22Rv1 (cell line): ENCODE results near the gene LNP1.
"Not testable (repeated sequence)": the region's sequence is repeated elsewhere in the genome, so short reads cannot be mapped to it uniquely, and the experiment has no call there.

Experiments used
- H3K27ac ChIP-seq: fragments of 450-650 bp; 2 replicates; pipeline ENCODE4 v1.5.1; 2017
- ZFX ChIP-seq: fragments of 450-650 bp; IDR thresholded peaks from 2 replicates; pipeline ENCODE4 v1.6.1; 2017; ENCODE audit warnings: antibody characterized with exemption, borderline replicate concordance
- TF ChIP-seq, protein P1 (sequence below): fragments of 450-650 bp; IDR thresholded peaks from 2 replicates; pipeline ENCODE4 v1.5.1; 2017; ENCODE audit warnings: mild to moderate bottlenecking

LNP1 gene

GRCh38 chr3:100436951-100437350, 35.6 kb downstream of the LNP1 start:
- TF ChIP-seq, protein P1, sequence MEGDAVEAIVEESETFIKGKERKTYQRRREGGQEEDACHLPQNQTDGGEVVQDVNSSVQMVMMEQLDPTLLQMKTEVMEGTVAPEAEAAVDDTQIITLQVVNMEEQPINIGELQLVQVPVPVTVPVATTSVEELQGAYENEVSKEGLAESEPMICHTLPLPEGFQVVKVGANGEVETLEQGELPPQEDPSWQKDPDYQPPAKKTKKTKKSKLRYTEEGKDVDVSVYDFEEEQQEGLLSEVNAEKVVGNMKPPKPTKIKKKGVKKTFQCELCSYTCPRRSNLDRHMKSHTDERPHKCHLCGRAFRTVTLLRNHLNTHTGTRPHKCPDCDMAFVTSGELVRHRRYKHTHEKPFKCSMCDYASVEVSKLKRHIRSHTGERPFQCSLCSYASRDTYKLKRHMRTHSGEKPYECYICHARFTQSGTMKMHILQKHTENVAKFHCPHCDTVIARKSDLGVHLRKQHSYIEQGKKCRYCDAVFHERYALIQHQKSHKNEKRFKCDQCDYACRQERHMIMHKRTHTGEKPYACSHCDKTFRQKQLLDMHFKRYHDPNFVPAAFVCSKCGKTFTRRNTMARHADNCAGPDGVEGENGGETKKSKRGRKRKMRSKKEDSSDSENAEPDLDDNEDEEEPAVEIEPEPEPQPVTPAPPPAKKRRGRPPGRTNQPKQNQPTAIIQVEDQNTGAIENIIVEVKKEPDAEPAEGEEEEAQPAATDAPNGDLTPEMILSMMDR, result no peak
- TF ChIP-seq ZFX, result no peak
- no peak overlapping the region for H3K27ac ChIP-seq

- no peak overlapping the region for H3K27ac ChIP-seq
- no peak for TF ChIP-seq ZFX
- TF ChIP-seq, protein P1, result no peak
Observed at GRCh38 chr3:100437721-100438622, 36.6 kb downstream of the LNP1 start.

DNA sequence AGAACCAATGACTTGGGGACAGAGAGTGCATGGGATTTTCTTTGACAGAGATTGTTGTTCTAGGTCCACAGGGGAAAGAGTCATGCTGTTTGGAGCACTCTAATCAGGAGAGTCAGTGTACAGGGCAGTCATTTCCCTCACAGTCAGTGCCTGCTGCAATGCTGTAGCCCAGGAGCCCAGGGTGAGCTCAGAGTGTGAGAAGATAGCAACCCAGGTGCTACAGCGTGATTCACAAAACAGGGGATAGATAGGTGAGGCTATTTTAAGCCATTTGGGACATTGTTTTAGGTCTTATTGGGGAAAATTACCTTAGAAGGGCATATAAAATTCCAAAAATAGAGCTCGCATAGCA, 37.3 kb downstream of the LNP1 start:
- no peak overlapping the region for H3K27ac ChIP-seq
- TF ChIP-seq, protein P1, result no peak
- TF ChIP-seq ZFX, result no peak

- no peak for TF ChIP-seq ZFX
- TF ChIP-seq, protein P1, result no peak
- H3K27ac ChIP-seq, result no peak overlapping the region
Observed at GRCh38 chr3:100440895-100441294, 39.6 kb downstream of the LNP1 start.

GRCh38 chr3:100443690-100444089, 42.4 kb downstream of the LNP1 start:
- H3K27ac ChIP-seq, result no peak overlapping the region
- no peak for TF ChIP-seq ZFX
- TF ChIP-seq, protein P1, result no peak

DNA sequence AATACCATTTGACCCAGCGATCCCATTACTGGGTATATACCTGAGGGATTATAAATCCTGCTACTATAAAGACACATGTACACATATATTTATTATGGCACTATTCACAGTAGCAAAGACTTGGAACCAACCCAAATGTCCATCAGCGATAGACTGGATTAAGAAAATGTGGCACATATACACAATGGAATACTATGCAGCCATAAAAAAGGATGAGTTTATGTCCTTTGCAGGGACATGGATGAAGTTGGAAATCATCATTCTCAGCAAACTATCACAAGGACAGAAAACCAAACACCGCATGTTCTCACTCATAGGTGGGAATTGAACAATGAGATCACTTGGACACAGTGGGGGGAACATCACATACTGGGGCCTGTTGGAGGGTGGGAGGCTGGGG, 45.7 kb downstream of the LNP1 start:
- H3K27ac ChIP-seq, result not testable (repeated sequence)

- TF ChIP-seq, protein P1, result no peak
- no peak for TF ChIP-seq ZFX
- peak overlapping the region; percentile 69 for H3K27ac ChIP-seq
Observed at GRCh38 chr3:100448079-100448478, 46.7 kb downstream of the LNP1 start.
